Nephron progenitor cell (in vitro differentiated cells): ENCODE results near the gene XPC.
A peak's percentile ranks its signal among the peaks of the same experiment; 100 is the strongest.

Source experiments
- DNase-seq: peaks from one replicate; pipeline ENCODE4 v3.0.0; 2021
- H3K27ac Mint-ChIP-seq: 2 replicates; pipeline ENCODE4 v1.8.0; 2021; ENCODE audit warnings: mild to moderate bottlenecking, moderate library complexity, mixed read lengths
- H3K27me3 Mint-ChIP-seq: 2 replicates; pipeline ENCODE4 v1.8.0; 2021; ENCODE audit warnings: mild to moderate bottlenecking, low read depth, mixed read lengths; ENCODE audit not compliant: poor library complexity
- H3K36me3 Mint-ChIP-seq: 2 replicates; pipeline ENCODE4 v1.8.0; 2021; ENCODE audit warnings: low read depth, mixed read lengths
- H3K4me1 Mint-ChIP-seq: 2 replicates; pipeline ENCODE4 v1.8.0; 2021; ENCODE audit warnings: mixed read lengths
- H3K4me3 Mint-ChIP-seq: 2 replicates; pipeline ENCODE4 v1.8.0; 2021; ENCODE audit warnings: mild to moderate bottlenecking, moderate library complexity, mixed read lengths
- H3K9me3 Mint-ChIP-seq: 2 replicates; pipeline ENCODE4 v1.8.0; 2021; ENCODE audit warnings: mild to moderate bottlenecking, moderate library complexity, mixed read lengths
- CTCF ChIP-seq: fragments of 200-600 bp; sonication (generic); IDR thresholded peaks from 2 replicates; pipeline ENCODE4 v1.5.0; 2021; ENCODE audit warnings: antibody characterized with exemption

Gene XPC

GRCh38 chr3:14206548-14207177, 28.3 kb upstream of the XPC start:
- Mint-ChIP-seq H3K36me3 (no peaks in the 10 kb centered on the region), H3K4me1 (peaks cover 51% of the 10 kb centered on the region), H3K27ac (no peak overlapping the region), H3K27me3 (peaks cover 7% of the 10 kb centered on the region), H3K9me3 (no peaks in the 10 kb centered on the region), H3K4me3 (no peak overlapping the region)
- TF ChIP-seq CTCF: no peak
- no peak for DNase-seq

- no peak for DNase-seq
- Mint-ChIP-seq H3K27ac (no peak overlapping the region), H3K36me3 (peaks cover 4% of the 10 kb centered on the region), H3K9me3 (no peaks in the 10 kb centered on the region), H3K27me3 (peaks cover 7% of the 10 kb centered on the region), H3K4me1 (peaks cover 32% of the 10 kb centered on the region), H3K4me3 (no peak overlapping the region)
- TF ChIP-seq CTCF: no peak
These were observed 26.3 kb upstream of the XPC start for GRCh38 chr3:14204515-14205284.

- Mint-ChIP-seq H3K27ac (no peak overlapping the region), H3K4me3 (no peak overlapping the region), H3K4me1 (peaks cover 21% of the 10 kb centered on the region), H3K27me3 (peaks cover 7% of the 10 kb centered on the region), H3K36me3 (peaks cover 11% of the 10 kb centered on the region), H3K9me3 (no peaks in the 10 kb centered on the region)
- peak; percentile 76 for TF ChIP-seq CTCF
- DNase-seq: peak; percentile 66
These were observed 25.2 kb upstream of the XPC start for GRCh38 chr3:14203521-14204079.

- Mint-ChIP-seq H3K9me3 (no peaks in the 10 kb centered on the region), H3K27me3 (peaks cover 7% of the 10 kb centered on the region), H3K4me3 (no peak overlapping the region), H3K27ac (peak overlapping the region; percentile 80), H3K36me3 (peaks cover 17% of the 10 kb centered on the region), H3K4me1 (peaks cover 16% of the 10 kb centered on the region)
- DNase-seq: no peak
- no peak for TF ChIP-seq CTCF
These were observed 24.6 kb upstream of the XPC start for GRCh38 chr3:14202874-14203520.

GRCh38 chr3:14201940-14202684, 23.7 kb upstream of the XPC start:
- Mint-ChIP-seq H3K4me1 (peaks cover 16% of the 10 kb centered on the region), H3K27ac (no peak overlapping the region)
- TF ChIP-seq CTCF: no peak

More at GRCh38 chr3:14201940-14202684, 23.7 kb upstream of the XPC start:
- DNase-seq: no peak
- Mint-ChIP-seq H3K36me3 (peaks cover 26% of the 10 kb centered on the region), H3K4me3 (no peak overlapping the region), H3K9me3 (no peaks in the 10 kb centered on the region), H3K27me3 (peaks cover 2% of the 10 kb centered on the region)
